HepG2 (cell line): ENCODE results near the gene MRPS11. TPM values are rescaled to one million over a fixed set of nuclear protein-coding genes. Genes with fewer than 3 reads are reported as not detected.

ENCODE experiments used
- IRX3 ChIP-seq: sonication (generic); formaldehyde crosslinking; IDR thresholded peaks from 2 replicates; pipeline ENCODE4 v1.8.1; 2023; ENCODE audit warnings: mild to moderate bottlenecking, low read depth, missing genetic modification reagents, borderline replicate concordance
- NAIF1 ChIP-seq: sonication (generic); formaldehyde crosslinking; IDR thresholded peaks from 2 replicates; pipeline ENCODE4 v1.5.0; 2020; ENCODE audit warnings: mild to moderate bottlenecking, missing genetic modification reagents, borderline replicate concordance
- POLR2AphosphoS2 ChIP-seq: IDR thresholded peaks from 2 replicates; pipeline ENCODE4 v1.6.1; 2011; ENCODE audit warnings: low read depth, low read length, improper control_type of control experiment
- TBL1XR1 ChIP-seq: fragments of 150-350 bp; IDR thresholded peaks from 2 replicates; pipeline ENCODE4 v1.6.1; 2014; ENCODE audit warnings: borderline replicate concordance, low read length; ENCODE audit not compliant: partially characterized antibody
- THYN1 ChIP-seq: sonication (generic); formaldehyde crosslinking; IDR thresholded peaks from 2 replicates; pipeline ENCODE4 v1.8.1; 2023; ENCODE audit warnings: low read depth, mild to moderate bottlenecking, moderate library complexity, missing genetic modification reagents, borderline replicate concordance
- TOE1 ChIP-seq: sonication (generic); formaldehyde crosslinking; IDR thresholded peaks from 2 replicates; pipeline ENCODE4 v1.4.0; 2020; ENCODE audit warnings: mild to moderate bottlenecking, missing genetic modification reagents
- ZNF546 ChIP-seq: sonication (generic); formaldehyde crosslinking; conservative IDR thresholded peaks from 2 replicates; pipeline ENCODE4 v1.8.1; 2023; ENCODE audit warnings: mild to moderate bottlenecking, missing genetic modification reagents
- ZNF7 ChIP-seq: IDR thresholded peaks from 2 replicates; pipeline ENCODE4 v1.6.1; 2016; ENCODE audit warnings: missing biosample characterization, missing genetic modification reagents
- polyA plus RNA-seq, 8 experiments: library from polyadenylated mRNA; depleted of rRNA in 3 of 8; stranded (reverse) in 7 of 8; unstranded in 1 of 8; fragments of >200 nt; fragmentation: Illumina TruSeq in 4 of 8; extraction: Trizol in 4 of 8; gene quantifications; 2 replicates each; pipeline versions ENCODE4 v1.2.1 to v1.2.3, GENCODE V29; 2011 to 2016; ENCODE audit warnings: low read depth in 4 of 8, missing spikeins in 1 of 8, mixed read lengths in 1 of 8; ENCODE audit not compliant: insufficient read depth in 1 of 8
- total RNA-seq, 5 experiments: library from RNA; depleted of rRNA; stranded (reverse); fragments of >200 nt; fragmentation: Illumina TruSeq; extraction: Trizol; gene quantifications; 2 replicates each; pipeline ENCODE4 v1.2.3, GENCODE V29; 2016; ENCODE audit warnings: low read depth in 1 of 5
- TF ChIP-seq, protein P1 (sequence below), 2 experiments: fragments of 450-650 bp in 1 of 2; sonication (generic) in 1 of 2; formaldehyde crosslinking in 1 of 2; IDR thresholded peaks; 2 replicates each; pipeline versions ENCODE4 v1.6.1 to v1.8.0; 2016 to 2022; ENCODE audit warnings: antibody characterized with exemption in 1 of 2, mild to moderate bottlenecking in 1 of 2, missing genetic modification reagents in 1 of 2
- TF ChIP-seq, protein P2 (sequence below): sonication (generic); formaldehyde crosslinking; IDR thresholded peaks from 2 replicates; pipeline ENCODE4 v1.8.0; 2022; ENCODE audit warnings: mild to moderate bottlenecking, missing genetic modification reagents; ENCODE audit not compliant: insufficient replicate concordance
- TF ChIP-seq, protein P3 (sequence below): sonication (generic); formaldehyde crosslinking; IDR thresholded peaks from 2 replicates; pipeline ENCODE4 v1.4.0; 2020; ENCODE audit warnings: missing genetic modification reagents

MRPS11 gene
- total and polyA plus RNA-seq, 2 of the 13 experiments (the other 11 are each of a cell fraction or from before 2014, with no cell fraction given), result 50.1 to 72.7 TPM

DNA sequence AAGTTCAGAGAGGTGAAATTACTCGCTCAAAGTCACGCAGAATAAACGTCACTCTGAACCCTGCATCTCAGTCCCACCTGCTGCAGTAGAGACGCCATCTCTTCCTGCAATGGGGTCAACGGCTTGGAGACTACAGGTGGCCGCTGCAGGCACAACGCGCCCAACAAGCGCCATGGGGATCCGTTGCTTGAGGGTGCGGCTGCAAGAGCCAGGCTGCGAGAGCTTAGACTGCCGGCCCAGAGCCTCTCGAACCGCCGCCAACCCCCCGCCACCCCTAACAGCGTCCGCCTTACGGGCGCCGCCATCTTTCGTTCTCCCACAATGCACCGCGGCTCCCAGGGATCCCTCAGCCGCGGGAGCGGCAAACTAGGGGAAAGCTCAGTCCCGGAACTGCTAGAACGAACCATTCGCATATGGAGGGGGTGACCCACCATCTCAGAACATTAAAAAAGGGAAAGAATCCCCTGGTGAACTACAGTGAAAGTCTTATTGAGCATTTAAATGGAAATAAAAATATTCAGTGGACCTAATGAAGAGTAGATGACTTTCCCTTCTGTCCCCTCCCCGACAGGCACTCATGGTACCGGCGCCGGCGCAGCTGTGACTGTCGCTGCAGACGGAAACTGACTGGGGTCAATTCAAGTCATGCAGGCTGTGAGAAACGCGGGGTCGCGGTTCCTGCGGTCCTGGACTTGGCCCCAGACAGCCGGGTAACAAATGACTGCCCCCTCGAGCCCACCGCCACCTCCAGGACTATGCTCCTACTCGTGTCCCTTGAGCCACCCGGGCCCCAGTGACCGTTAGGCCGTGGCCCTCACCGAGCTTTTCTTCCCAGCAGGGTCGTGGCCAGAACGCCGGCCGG, at the start of gene MRPS11, which contains the start of gene MRPL46 (continued):
- TF ChIP-seq, protein P1, sequence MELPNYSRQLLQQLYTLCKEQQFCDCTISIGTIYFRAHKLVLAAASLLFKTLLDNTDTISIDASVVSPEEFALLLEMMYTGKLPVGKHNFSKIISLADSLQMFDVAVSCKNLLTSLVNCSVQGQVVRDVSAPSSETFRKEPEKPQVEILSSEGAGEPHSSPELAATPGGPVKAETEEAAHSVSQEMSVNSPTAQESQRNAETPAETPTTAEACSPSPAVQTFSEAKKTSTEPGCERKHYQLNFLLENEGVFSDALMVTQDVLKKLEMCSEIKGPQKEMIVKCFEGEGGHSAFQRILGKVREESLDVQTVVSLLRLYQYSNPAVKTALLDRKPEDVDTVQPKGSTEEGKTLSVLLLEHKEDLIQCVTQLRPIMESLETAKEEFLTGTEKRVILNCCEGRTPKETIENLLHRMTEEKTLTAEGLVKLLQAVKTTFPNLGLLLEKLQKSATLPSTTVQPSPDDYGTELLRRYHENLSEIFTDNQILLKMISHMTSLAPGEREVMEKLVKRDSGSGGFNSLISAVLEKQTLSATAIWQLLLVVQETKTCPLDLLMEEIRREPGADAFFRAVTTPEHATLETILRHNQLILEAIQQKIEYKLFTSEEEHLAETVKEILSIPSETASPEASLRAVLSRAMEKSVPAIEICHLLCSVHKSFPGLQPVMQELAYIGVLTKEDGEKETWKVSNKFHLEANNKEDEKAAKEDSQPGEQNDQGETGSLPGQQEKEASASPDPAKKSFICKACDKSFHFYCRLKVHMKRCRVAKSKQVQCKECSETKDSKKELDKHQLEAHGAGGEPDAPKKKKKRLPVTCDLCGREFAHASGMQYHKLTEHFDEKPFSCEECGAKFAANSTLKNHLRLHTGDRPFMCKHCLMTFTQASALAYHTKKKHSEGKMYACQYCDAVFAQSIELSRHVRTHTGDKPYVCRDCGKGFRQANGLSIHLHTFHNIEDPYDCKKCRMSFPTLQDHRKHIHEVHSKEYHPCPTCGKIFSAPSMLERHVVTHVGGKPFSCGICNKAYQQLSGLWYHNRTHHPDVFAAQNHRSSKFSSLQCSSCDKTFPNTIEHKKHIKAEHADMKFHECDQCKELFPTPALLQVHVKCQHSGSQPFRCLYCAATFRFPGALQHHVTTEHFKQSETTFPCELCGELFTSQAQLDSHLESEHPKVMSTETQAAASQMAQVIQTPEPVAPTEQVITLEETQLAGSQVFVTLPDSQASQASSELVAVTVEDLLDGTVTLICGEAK (IDR thresholded peaks at IDR 0.05), result no peak
- TF ChIP-seq, protein P1 (CRISPR knock-in tag; IDR thresholded peaks at IDR 0.05), result no peak
- TF ChIP-seq THYN1 (no peak), TBL1XR1 (no peak), NAIF1 (no peak), ZNF546 (CRISPR knock-in tag) (no peak), POLR2AphosphoS2 (no peak), IRX3 (CRISPR knock-in tag) (no peak), TOE1 (CRISPR knock-in tag) (no peak; the same call in 1 of the 2 replicates), ZNF7 (no peak)
- TF ChIP-seq, protein P2, sequence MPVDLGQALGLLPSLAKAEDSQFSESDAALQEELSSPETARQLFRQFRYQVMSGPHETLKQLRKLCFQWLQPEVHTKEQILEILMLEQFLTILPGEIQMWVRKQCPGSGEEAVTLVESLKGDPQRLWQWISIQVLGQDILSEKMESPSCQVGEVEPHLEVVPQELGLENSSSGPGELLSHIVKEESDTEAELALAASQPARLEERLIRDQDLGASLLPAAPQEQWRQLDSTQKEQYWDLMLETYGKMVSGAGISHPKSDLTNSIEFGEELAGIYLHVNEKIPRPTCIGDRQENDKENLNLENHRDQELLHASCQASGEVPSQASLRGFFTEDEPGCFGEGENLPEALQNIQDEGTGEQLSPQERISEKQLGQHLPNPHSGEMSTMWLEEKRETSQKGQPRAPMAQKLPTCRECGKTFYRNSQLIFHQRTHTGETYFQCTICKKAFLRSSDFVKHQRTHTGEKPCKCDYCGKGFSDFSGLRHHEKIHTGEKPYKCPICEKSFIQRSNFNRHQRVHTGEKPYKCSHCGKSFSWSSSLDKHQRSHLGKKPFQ (CRISPR knock-in tag), result no peak
- TF ChIP-seq, protein P3, sequence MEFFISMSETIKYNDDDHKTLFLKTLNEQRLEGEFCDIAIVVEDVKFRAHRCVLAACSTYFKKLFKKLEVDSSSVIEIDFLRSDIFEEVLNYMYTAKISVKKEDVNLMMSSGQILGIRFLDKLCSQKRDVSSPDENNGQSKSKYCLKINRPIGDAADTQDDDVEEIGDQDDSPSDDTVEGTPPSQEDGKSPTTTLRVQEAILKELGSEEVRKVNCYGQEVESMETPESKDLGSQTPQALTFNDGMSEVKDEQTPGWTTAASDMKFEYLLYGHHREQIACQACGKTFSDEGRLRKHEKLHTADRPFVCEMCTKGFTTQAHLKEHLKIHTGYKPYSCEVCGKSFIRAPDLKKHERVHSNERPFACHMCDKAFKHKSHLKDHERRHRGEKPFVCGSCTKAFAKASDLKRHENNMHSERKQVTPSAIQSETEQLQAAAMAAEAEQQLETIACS (CRISPR knock-in tag), result no peak
